Thyroid gland (tissue), 4 donors: ENCODE results near the gene IRAG1. TPM values are rescaled to one million over a fixed set of nuclear protein-coding genes. Genes with fewer than 3 reads are reported as not detected.
A peak's percentile ranks its signal among the peaks of the same experiment; 100 is the strongest.

Source experiments
- DNase-seq, 2 donors: peaks; one replicate each; pipeline ENCODE4 v3.0.0-alpha.2; 2019
- H3K27ac ChIP-seq, 3 donors: fragments of 200-600 bp; sonication (generic); 1 replicate in 2 of 3; 2 replicates in 1 of 3; pipeline ENCODE4 v1.5.1; 2016 to 2019; ENCODE audit warnings: mild to moderate bottlenecking in 1 of 3, moderate library complexity in 1 of 3
- H3K27me3 ChIP-seq: fragments of 200-600 bp; sonication (generic); one replicate; pipeline ENCODE4 v1.5.1; 2019
- H3K36me3 ChIP-seq, 2 donors: fragments of 200-600 bp; sonication (generic); one replicate each; pipeline ENCODE4 v1.5.1; 2016 to 2019
- H3K4me1 ChIP-seq, 2 donors: fragments of 200-600 bp; sonication (generic); one replicate each; pipeline ENCODE4 v1.5.1; 2017 to 2019
- H3K4me3 ChIP-seq, 3 donors: fragments of 200-600 bp; sonication (generic); replicated peaks in 1 of 3; 1 replicate in 2 of 3; 2 replicates in 1 of 3; pipeline ENCODE4 v1.5.1; 2016; ENCODE audit warnings: mild to moderate bottlenecking in 1 of 3
- H3K9me3 ChIP-seq: fragments of 200-600 bp; sonication (generic); one replicate; pipeline ENCODE4 v1.5.1; 2017
- POLR2A ChIP-seq, 2 donors: fragments of 450-650 bp; IDR thresholded peaks; one replicate each; pipeline ENCODE4 v1.6.1; 2017; ENCODE audit warnings: antibody characterized with exemption in 2 of 2, mild to moderate bottlenecking in 2 of 2, moderate library complexity in 1 of 2
- WGBS, 2 donors: methylation state at CpG; one replicate each; pipeline ENCODE4 v1.1.5; 2017; 5-methylcytosine and 5-hydroxymethylcytosine counted together
- intact Hi-C: fragments of 100-400 bp; cut with DNase I; formaldehyde crosslinking; loops from one replicate; pipeline ENCODE4 v1.15.1; 2023
- total RNA-seq, 4 donors: library from RNA; depleted of rRNA; stranded (reverse); fragments of >200 nt; gene quantifications; one replicate each; pipeline ENCODE4 v1.2.3, GENCODE V29; 2016
- TF ChIP-seq, protein P1 (sequence below), 6 experiments: fragments of 200-600 bp in 3 of 6; fragments of 450-650 bp in 3 of 6; sonication (generic) in 3 of 6; IDR thresholded peaks; one replicate each; pipeline ENCODE4 v1.5.1; 2016 to 2019; ENCODE audit warnings: antibody characterized with exemption in 6 of 6, mild to moderate bottlenecking in 2 of 6, inconsistent platforms in 1 of 6, moderate library complexity in 1 of 6

Gene IRAG1
- total RNA-seq, 4 donors from 2014 or later = 3.2 to 14.4 (median 5.8) TPM

DNA sequence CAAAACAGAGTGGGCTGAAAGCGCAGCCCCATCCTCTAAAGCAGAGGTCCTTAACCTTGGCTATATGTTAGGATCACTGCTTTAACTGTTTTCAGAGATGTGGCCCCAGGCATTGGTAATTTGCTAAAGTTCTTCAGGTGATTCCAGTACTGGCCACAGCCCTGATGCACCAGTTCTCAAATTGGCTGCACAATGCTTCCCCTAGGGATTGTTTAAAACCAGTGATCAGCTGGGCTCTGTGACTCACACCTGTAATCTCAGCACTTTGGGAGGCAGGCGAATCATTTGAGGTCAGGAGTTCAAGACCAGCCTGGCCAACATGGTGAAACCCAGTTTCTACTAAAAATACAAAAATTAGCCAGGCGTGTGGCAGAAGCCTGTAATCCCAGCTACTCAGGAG, 8.4 kb upstream of the IRAG1 start:
- Histone ChIP-seq H3K4me1 (no peaks in the 10 kb centered on the region), H3K4me3 (no peak overlapping the region), H3K36me3 (no peaks in the 10 kb centered on the region), H3K27ac (no peak overlapping the region), H3K9me3 (no peaks in the 10 kb centered on the region), H3K27me3 (no peaks in the 10 kb centered on the region)
- TF ChIP-seq, protein P1, sequence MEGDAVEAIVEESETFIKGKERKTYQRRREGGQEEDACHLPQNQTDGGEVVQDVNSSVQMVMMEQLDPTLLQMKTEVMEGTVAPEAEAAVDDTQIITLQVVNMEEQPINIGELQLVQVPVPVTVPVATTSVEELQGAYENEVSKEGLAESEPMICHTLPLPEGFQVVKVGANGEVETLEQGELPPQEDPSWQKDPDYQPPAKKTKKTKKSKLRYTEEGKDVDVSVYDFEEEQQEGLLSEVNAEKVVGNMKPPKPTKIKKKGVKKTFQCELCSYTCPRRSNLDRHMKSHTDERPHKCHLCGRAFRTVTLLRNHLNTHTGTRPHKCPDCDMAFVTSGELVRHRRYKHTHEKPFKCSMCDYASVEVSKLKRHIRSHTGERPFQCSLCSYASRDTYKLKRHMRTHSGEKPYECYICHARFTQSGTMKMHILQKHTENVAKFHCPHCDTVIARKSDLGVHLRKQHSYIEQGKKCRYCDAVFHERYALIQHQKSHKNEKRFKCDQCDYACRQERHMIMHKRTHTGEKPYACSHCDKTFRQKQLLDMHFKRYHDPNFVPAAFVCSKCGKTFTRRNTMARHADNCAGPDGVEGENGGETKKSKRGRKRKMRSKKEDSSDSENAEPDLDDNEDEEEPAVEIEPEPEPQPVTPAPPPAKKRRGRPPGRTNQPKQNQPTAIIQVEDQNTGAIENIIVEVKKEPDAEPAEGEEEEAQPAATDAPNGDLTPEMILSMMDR (IDR thresholded peaks at IDR 0.05) = no peak
- TF ChIP-seq POLR2A (IDR thresholded peaks at IDR 0.05) = no peak
- intact Hi-C loops = no loop called here
- 69 to 87% methylated on average over 3 of the region's 3 CpGs for WGBS, 2 donors
- DNase-seq = no peak

DNA sequence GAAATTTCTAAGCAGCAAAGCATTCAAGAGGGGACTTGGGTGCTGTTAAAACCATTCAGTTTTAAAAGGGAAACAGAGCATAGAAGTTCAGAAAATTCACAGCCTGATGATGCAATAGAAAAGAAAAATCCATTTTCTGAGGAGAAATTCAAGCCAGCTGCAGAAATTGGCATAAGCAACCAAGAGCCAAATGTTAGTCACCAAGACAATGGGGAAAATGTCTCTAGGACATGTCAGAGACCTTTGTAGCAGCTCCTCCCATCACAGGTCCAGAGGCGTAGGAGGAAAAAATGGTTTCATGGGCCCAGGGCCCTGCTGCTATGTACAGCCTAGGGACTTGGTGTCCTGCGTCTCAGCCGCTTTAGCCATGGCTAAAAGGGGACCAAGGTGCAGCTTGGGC, 5.5 kb upstream of the IRAG1 start:
- H3K9me3 ChIP-seq = no peaks in the 10 kb centered on the region
- DNase-seq = no peak
- TF ChIP-seq, protein P1 (IDR thresholded peaks at IDR 0.05) = no peak
- no peaks in the 10 kb centered on the region for H3K27me3 ChIP-seq
- H3K4me1 ChIP-seq = no peaks in the 10 kb centered on the region
- intact Hi-C loops = loop anchor here (10.0 kb wide), 1 partner anchor 64 kb away; no protein-coding TSS in a partner anchor
- H3K27ac ChIP-seq = no peak overlapping the region
- 94 to 100% methylated on average over 3 of the region's 3 CpGs for WGBS, 2 donors
- no peaks in the 10 kb centered on the region for H3K36me3 ChIP-seq
- no peak overlapping the region for H3K4me3 ChIP-seq

DNA sequence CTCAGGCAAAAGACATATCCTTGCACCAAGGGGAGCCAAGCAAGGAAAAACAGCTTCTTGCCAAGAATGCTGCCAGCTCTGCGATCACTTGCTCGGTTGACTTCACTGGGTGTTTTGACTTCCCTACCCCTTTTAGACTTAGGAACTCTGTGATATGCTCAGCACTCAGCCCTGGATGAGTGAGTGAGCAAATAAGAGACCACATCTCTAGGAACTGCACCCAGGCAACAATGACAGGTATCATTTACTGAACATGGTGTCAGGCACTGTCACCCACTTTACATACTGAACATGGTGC, 3.7 kb upstream of the IRAG1 start:
- Histone ChIP-seq H3K27ac (peak overlapping the region in 2 of 3 donors; percentile 1 to 2), H3K9me3 (no peaks in the 10 kb centered on the region), H3K4me1 (no peaks in the 10 kb centered on the region), H3K36me3 (no peaks in the 10 kb centered on the region), H3K27me3 (no peaks in the 10 kb centered on the region), H3K4me3 (no peak overlapping the region)
- DNase-seq = peak; percentile 60 to 69
- intact Hi-C loops = loop anchor here (10.0 kb wide), 1 partner anchor 62 kb away; no protein-coding TSS in a partner anchor
- WGBS, 2 donors = 12 to 18% methylated on average over 2 of the region's 2 CpGs
- no peak for TF ChIP-seq POLR2A (IDR thresholded peaks at IDR 0.05)
- TF ChIP-seq, protein P1 (IDR thresholded peaks at IDR 0.05) = no peak

DNA sequence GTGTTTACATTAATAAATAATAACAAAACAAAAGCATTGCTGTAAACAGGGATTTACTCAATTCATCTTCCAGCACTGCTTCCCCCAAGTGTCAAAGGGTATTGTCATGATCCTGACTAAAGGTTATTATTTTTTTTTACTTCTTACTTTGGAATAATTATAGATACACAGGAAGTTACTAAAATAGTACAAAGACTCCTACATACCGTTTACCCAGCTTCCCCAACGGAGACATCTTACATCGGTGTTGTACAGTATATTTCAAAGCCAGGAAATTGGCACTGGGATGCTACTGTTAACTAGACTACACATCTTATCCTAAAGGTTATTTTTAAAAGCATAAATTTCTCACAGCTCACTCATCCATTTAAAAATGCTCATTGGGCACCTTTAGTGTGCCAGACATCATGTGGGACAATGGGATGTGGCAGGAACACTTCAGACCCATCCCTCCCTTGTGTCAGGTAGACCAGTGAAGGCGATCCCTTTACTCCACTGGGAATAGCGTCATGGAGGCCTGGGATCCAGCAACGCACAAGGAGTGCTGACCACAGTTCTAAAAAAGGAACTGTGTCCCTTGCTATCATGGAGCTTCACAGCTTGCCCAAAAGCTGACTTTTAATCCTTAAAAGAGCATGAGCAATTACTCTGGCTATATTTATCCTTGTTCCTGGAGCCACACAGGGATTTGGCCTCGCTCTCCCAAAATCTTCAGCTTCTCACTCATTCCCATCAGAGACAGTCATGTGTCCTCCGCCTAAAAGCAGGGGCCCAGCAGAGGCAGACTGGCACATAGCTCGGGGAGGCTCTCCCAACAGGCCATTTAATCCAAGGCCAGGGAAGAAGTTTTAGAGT, 3.1 kb upstream of the IRAG1 start:
- Histone ChIP-seq H3K27me3 (no peaks in the 10 kb centered on the region), H3K27ac (peak overlapping the region in 2 of 3 donors; percentile 1 to 2), H3K9me3 (no peaks in the 10 kb centered on the region), H3K4me1 (no peaks in the 10 kb centered on the region), H3K36me3 (no peaks in the 10 kb centered on the region), H3K4me3 (no peak overlapping the region)
- TF ChIP-seq, protein P1 (IDR thresholded peaks at IDR 0.05) = no peak
- TF ChIP-seq POLR2A (IDR thresholded peaks at IDR 0.05) = no peak
- intact Hi-C loops = loop anchor here (10.0 kb wide), 1 partner anchor 62 kb away; no protein-coding TSS in a partner anchor
- 75 to 82% methylated on average over 7 to 9 of the region's 9 CpGs for WGBS, 2 donors
- DNase-seq = no peak

DNA sequence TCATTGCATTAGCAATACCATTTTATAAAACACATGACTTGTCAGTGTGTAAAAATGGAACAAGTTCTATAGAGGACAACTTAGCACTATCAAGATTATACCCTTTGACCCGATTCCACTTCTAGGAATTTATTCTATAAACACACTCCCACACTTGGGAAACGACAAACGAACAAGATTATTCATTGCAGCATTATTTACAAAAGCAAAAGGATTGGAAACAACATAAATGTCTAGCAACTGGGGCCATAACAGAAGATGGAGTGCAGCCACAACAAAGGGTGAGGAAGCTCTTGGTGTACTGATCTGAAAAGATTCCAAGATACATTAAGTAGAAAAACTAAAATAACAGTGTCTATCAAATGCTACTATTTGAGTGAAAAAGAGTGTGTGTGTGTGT, 2.3 kb upstream of the IRAG1 start:
- WGBS, 2 donors = 61% methylated on average over 3 of the region's 3 CpGs
- intact Hi-C loops = loop anchor here (10.0 kb wide), 1 partner anchor 61 kb away; no protein-coding TSS in a partner anchor
- no peak for TF ChIP-seq POLR2A (IDR thresholded peaks at IDR 0.05)
- TF ChIP-seq, protein P1 (IDR thresholded peaks at IDR 0.05) = no peak

More for the DNA sequence above, 2.3 kb upstream of the IRAG1 start:
- H3K27me3 ChIP-seq = no peaks in the 10 kb centered on the region
- H3K4me1 ChIP-seq = no peaks in the 10 kb centered on the region
- DNase-seq = no peak
- H3K9me3 ChIP-seq = no peaks in the 10 kb centered on the region
- H3K36me3 ChIP-seq = no peaks in the 10 kb centered on the region
- H3K4me3 ChIP-seq = no peak overlapping the region
- H3K27ac ChIP-seq = no peak overlapping the region
